ENCODE results near the gene FKBP7.
"Not testable (repeated sequence)": the region's sequence is repeated elsewhere in the genome, so short reads cannot be mapped to it uniquely, and the experiment has no call there.

The FKBP7 gene

GRCh38 chr2:178473931-178474330, 4.5 kb downstream of the FKBP7 start:
- no peak for DNase-seq (ENCODE audit: low spot score)
- TF ChIP-seq, protein P1, sequence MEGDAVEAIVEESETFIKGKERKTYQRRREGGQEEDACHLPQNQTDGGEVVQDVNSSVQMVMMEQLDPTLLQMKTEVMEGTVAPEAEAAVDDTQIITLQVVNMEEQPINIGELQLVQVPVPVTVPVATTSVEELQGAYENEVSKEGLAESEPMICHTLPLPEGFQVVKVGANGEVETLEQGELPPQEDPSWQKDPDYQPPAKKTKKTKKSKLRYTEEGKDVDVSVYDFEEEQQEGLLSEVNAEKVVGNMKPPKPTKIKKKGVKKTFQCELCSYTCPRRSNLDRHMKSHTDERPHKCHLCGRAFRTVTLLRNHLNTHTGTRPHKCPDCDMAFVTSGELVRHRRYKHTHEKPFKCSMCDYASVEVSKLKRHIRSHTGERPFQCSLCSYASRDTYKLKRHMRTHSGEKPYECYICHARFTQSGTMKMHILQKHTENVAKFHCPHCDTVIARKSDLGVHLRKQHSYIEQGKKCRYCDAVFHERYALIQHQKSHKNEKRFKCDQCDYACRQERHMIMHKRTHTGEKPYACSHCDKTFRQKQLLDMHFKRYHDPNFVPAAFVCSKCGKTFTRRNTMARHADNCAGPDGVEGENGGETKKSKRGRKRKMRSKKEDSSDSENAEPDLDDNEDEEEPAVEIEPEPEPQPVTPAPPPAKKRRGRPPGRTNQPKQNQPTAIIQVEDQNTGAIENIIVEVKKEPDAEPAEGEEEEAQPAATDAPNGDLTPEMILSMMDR (IDR thresholded peaks at IDR 0.05; ENCODE audit: extremely low read depth, insufficient read depth, missing control alignments), result no peak
- in situ Hi-C loops (cut with MboI; ENCODE audit: low pct_unique_long_range_greater_than_20kb, low sequenced_read_pairs, unreplicated experiment), result no loop called here

DNA sequence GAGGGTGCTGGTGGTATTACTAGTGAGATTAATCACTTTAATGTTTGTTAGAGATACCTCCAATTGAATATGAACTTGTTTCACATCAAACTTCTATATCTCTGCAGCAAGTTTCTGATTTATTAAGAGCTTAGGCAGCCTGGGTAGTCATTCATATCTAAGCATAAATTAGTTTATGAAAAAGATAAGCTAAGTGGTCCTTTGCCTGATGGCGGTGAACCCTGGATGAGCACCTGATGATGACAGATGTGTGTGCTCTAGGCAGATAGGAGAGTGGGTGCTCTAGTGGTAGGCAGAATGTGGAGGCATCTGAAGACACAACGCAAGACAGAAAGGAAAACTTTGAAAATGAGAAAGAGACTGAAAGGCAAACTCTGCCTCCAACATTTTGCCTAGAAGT, 5.0 kb downstream of the FKBP7 start:
- in situ Hi-C loops (cut with MboI; ENCODE audit: low pct_unique_long_range_greater_than_20kb, low sequenced_read_pairs, unreplicated experiment), result no loop called here
- TF ChIP-seq, protein P1 (IDR thresholded peaks at IDR 0.05; ENCODE audit: extremely low read depth, insufficient read depth, missing control alignments), result no peak
- DNase-seq (ENCODE audit: low spot score), result no peak

- in situ Hi-C loops (cut with MboI; ENCODE audit: low pct_unique_long_range_greater_than_20kb, low sequenced_read_pairs, unreplicated experiment); DNase-seq (ENCODE audit: low spot score): not testable (repeated sequence)
Observed at GRCh38 chr2:178471313-178471712, 7.1 kb downstream of the FKBP7 start.

DNA sequence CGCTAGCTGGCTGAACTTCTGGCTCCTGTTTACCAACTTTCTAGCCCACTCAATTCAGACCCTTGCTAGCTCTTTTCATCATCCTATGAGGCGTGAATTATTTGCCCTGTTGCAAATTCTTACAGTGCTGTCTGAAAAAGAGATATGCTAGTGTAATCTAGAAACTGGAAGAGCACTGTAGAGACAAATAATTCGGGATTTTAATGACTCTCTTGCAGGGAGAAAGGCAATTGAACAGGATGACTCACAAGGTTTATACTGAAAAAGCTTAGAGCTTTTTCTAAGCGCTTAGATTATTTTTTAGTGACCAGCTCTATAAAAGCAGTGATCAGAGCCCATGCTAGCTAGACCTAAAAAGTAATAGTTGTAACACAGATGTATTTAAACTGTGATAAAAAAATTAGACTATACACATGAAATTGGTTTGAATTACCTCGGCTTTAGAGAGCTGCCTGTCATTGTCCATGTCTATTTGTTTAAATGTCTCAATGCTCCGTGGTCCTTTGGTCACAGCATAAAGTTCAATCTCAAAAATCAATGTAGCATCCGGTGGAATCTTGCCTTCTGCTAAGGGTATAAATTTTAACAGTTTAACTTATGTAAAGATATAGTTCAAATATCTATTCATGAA, 9.1 kb downstream of the FKBP7 start:
- no peak for DNase-seq (ENCODE audit: low spot score)
- in situ Hi-C loops (cut with MboI; ENCODE audit: low pct_unique_long_range_greater_than_20kb, low sequenced_read_pairs, unreplicated experiment), result no loop called here
- TF ChIP-seq, protein P1 (IDR thresholded peaks at IDR 0.05; ENCODE audit: extremely low read depth, insufficient read depth, missing control alignments), result no peak

- TF ChIP-seq, protein P1 (IDR thresholded peaks at IDR 0.05; ENCODE audit: extremely low read depth, insufficient read depth, missing control alignments), result no peak
- in situ Hi-C loops (cut with MboI; ENCODE audit: low pct_unique_long_range_greater_than_20kb, low sequenced_read_pairs, unreplicated experiment), result no loop called here
- DNase-seq (ENCODE audit: low spot score), result no peak
Observed at GRCh38 chr2:178457390-178457886, 21.0 kb downstream of the FKBP7 start.

GRCh38 chr2:178455947-178456346, 22.5 kb downstream of the FKBP7 start:
- no peak for DNase-seq (ENCODE audit: low spot score)
- in situ Hi-C loops (cut with MboI; ENCODE audit: low pct_unique_long_range_greater_than_20kb, low sequenced_read_pairs, unreplicated experiment), result no loop called here
- TF ChIP-seq, protein P1 (IDR thresholded peaks at IDR 0.05; ENCODE audit: extremely low read depth, insufficient read depth, missing control alignments), result no peak

DNA sequence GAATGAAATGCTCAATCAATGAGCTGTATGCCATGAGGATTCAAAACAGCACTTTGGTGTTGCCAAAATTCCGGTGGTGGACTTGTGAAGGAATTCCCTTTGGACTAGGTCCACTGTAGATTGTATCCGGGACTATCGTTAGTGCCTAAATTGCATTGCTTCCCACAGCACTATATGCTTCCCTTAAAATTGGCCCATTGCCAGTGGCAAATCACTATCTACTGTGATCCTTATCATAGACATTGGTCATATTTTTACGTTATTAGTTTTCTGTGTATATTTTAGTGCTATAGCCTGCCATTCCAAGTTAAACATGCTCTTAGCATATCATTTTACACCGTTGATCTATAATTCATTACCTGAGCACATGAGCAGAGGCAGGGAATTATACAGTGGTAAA, 25.5 kb downstream of the FKBP7 start:
- TF ChIP-seq, protein P1 (IDR thresholded peaks at IDR 0.05; ENCODE audit: extremely low read depth, insufficient read depth, missing control alignments), result no peak
- in situ Hi-C loops (cut with MboI; ENCODE audit: low pct_unique_long_range_greater_than_20kb, low sequenced_read_pairs, unreplicated experiment), result no loop called here
- DNase-seq (ENCODE audit: low spot score), result no peak
